Measurements from ENCODE around the gene SGTA. TPM values are rescaled to one million over a fixed set of nuclear protein-coding genes. Genes with fewer than 3 reads are reported as not detected.
A peak's percentile ranks its signal among the peaks of the same experiment; 100 is the strongest.

The SGTA gene
- total RNA-seq, 3 donors from 2014 or later (not counting 1 experiment from before 2014, with no cell fraction given), result 35.2 to 38.1 (median 36.2) TPM

DNA sequence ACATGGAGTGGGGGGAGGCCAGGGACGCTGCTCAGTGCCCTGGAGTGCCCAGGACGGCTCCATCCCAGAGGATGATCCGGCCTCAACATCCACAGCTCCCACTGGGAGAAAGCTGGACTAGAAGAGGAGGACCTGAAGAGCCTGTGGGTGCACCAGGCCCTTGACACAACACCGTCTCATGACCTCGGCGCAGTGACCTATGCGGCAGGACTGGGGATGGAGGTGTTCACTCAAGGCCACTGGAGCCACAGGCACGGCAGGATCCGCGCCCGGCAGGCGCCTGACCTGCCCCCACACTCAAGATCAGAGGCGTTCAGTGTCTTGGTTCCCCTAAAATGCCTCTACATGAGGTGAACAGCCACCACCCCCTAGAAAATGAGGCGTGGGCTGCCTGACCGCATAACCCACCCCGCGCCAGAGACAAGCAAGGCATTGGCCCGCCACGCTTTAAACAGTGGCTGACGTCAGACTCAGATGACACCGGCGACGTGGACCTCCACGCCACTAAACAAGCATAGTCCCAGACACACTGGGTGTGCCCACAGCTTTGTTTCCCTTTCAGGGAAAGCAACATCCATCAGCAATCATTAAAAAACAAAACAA lies 8.0 kb downstream of the SGTA start:
- Mint-ChIP-seq H3K27ac (peak overlapping the region; percentile 95 to 96), H3K9me3 (no peaks in the 10 kb centered on the region), H3K4me1 (peaks cover 21 to 26% of the 10 kb centered on the region in 2 donors), H3K36me3 (no peaks in the 10 kb centered on the region), H3K27me3 (ENCODE audit: low read depth in 2 of 2) (no peaks in the 10 kb centered on the region), H3K4me3 (peak overlapping the region; percentile 87)
- H3K4me3 ChIP-seq (ENCODE audit: low read length), result no peak overlapping the region
- ATAC-seq (peak in 2 of 3 donors; percentile 29 to 39), DNase-seq (no peak)
- peak overlapping the region; percentile 83 for H3K27ac ChIP-seq (ENCODE audit: low read length)
- H3K4me1 ChIP-seq (ENCODE audit: control insufficient read depth, insufficient read depth, low read length), result peaks cover 28% of the 10 kb centered on the region
- intact Hi-C loops (cut with micrococcal nuclease), result no loop called here
- H3K27me3 ChIP-seq (ENCODE audit: control insufficient read depth, insufficient read depth, low read length), result no peaks in the 10 kb centered on the region
- WGBS (ENCODE audit: insufficient coverage), result 83% methylated on average over 24 of the region's 24 CpGs
- TF ChIP-seq, protein P1, sequence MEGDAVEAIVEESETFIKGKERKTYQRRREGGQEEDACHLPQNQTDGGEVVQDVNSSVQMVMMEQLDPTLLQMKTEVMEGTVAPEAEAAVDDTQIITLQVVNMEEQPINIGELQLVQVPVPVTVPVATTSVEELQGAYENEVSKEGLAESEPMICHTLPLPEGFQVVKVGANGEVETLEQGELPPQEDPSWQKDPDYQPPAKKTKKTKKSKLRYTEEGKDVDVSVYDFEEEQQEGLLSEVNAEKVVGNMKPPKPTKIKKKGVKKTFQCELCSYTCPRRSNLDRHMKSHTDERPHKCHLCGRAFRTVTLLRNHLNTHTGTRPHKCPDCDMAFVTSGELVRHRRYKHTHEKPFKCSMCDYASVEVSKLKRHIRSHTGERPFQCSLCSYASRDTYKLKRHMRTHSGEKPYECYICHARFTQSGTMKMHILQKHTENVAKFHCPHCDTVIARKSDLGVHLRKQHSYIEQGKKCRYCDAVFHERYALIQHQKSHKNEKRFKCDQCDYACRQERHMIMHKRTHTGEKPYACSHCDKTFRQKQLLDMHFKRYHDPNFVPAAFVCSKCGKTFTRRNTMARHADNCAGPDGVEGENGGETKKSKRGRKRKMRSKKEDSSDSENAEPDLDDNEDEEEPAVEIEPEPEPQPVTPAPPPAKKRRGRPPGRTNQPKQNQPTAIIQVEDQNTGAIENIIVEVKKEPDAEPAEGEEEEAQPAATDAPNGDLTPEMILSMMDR (IDR thresholded peaks at IDR 0.05), result no peak
- no peaks in the 10 kb centered on the region for H3K9me3 ChIP-seq (ENCODE audit: control insufficient read depth, insufficient read depth, low read length)
- peaks cover 2% of the 10 kb centered on the region for H3K36me3 ChIP-seq (ENCODE audit: control insufficient read depth, insufficient read depth, low read length)

DNA sequence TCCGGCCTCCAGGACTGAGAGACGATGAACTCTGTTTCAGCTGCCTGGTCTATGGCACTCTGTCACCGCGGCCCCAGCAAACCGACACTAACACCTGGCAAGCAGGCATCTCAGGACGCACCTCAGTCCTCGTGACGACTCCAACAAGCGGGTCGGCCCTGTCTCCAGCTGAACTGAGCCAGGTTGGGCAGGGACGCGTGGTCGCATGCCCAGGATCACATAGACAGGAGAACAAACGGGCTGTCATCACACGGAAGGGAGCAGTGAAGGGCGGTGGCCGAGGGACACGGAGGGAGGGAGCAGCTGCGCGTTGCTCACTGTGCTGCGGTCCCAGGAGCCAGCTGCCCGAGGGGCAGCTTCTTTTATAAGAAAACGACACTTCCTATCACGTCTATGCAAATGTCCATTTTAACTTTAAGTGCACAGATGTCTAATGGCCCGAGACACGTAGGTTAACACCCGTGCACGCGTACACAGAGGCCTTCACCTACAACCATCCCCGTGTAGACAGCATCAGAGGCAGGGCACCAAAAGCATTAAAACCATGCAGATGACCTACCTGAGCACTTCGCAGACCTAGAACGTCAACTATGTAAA lies 8.9 kb downstream of the SGTA start:
- 93% methylated on average over 32 of the region's 32 CpGs for WGBS (ENCODE audit: insufficient coverage)
- Mint-ChIP-seq H3K4me3 (no peak overlapping the region), H3K4me1 (peaks cover 20 to 25% of the 10 kb centered on the region in 2 donors), H3K9me3 (no peaks in the 10 kb centered on the region), H3K27me3 (ENCODE audit: low read depth in 2 of 2) (no peaks in the 10 kb centered on the region), H3K27ac (peak overlapping the region in 1 of 2 donors; percentile 95), H3K36me3 (no peaks in the 10 kb centered on the region)
- DNase-seq (no peak), ATAC-seq (no peak)
- peaks cover 28% of the 10 kb centered on the region for H3K4me1 ChIP-seq (ENCODE audit: control insufficient read depth, insufficient read depth, low read length)
- intact Hi-C loops (cut with micrococcal nuclease), result no loop called here
- H3K36me3 ChIP-seq (ENCODE audit: control insufficient read depth, insufficient read depth, low read length), result peaks cover 2% of the 10 kb centered on the region
- H3K4me3 ChIP-seq (ENCODE audit: low read length), result no peak overlapping the region
- TF ChIP-seq, protein P1 (IDR thresholded peaks at IDR 0.05), result no peak
- H3K9me3 ChIP-seq (ENCODE audit: control insufficient read depth, insufficient read depth, low read length), result no peaks in the 10 kb centered on the region
- H3K27ac ChIP-seq (ENCODE audit: low read length), result no peak overlapping the region
- no peaks in the 10 kb centered on the region for H3K27me3 ChIP-seq (ENCODE audit: control insufficient read depth, insufficient read depth, low read length)

DNA sequence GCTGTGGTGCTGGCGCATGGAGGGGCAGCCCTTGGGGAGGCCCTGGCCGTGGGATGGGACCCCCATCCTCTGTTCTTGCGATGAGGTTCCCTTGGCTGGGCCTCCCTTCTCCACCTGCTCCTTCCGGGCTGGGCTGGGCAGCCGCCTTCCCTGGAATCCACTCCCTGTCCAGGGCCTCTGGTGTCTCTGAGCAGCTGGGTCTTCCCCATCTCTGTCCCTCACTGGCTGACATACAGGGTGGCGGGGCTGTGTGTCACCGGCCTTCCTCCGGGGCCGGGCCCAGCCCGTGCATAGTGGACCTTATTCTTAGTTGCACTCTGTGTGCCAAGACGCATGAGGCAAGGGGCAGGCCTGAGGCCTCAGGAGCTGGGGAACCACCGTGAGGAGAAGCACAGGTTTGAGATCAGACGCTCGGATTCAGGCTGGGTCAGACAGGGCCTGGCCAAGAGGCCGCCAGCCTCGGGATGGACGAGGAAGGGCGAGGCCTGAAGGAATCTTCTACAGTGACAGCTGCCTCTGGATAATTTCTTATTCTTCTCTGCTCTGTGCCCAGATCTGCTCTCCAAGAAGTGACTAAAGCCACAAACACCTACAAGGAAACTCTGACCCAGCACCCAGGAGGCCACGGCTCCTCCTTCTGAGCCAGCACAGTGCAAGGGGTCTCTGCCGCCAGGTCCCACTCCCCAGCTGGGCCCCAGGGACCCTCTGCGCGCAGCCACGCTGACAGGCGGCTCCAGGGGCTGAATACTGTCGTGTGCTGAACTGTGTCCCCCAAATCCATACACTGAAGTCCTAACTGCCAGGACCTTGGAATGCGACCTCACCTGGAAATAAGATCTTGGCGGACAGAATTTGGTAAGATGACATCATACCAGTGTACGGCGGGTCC lies 11.0 kb downstream of the SGTA start:
- peaks cover 9% of the 10 kb centered on the region for H3K36me3 ChIP-seq (ENCODE audit: control insufficient read depth, insufficient read depth, low read length)
- WGBS (ENCODE audit: insufficient coverage), result 95% methylated on average over 29 of the region's 29 CpGs
- no peak for DNase-seq
- H3K27me3 ChIP-seq (ENCODE audit: control insufficient read depth, insufficient read depth, low read length), result no peaks in the 10 kb centered on the region
- H3K9me3 Mint-ChIP-seq, result no peaks in the 10 kb centered on the region
- intact Hi-C loops (cut with micrococcal nuclease), result no loop called here
- no peak overlapping the region for H3K27ac ChIP-seq (ENCODE audit: low read length)
- no peak overlapping the region for H3K27ac Mint-ChIP-seq
- no peak for ATAC-seq
- H3K4me1 ChIP-seq (ENCODE audit: control insufficient read depth, insufficient read depth, low read length), result peaks cover 28% of the 10 kb centered on the region
- no peaks in the 10 kb centered on the region for H3K36me3 Mint-ChIP-seq
- no peak overlapping the region for H3K4me3 ChIP-seq (ENCODE audit: low read length)
- H3K27me3 Mint-ChIP-seq (ENCODE audit: low read depth in 2 of 2), result no peaks in the 10 kb centered on the region
- no peak overlapping the region for H3K4me3 Mint-ChIP-seq
- H3K9me3 ChIP-seq (ENCODE audit: control insufficient read depth, insufficient read depth, low read length), result no peaks in the 10 kb centered on the region
- peaks cover 20 to 25% of the 10 kb centered on the region in 2 donors for H3K4me1 Mint-ChIP-seq
- TF ChIP-seq, protein P1 (IDR thresholded peaks at IDR 0.05), result no peak

Measured in natural killer cell (primary cell).